HL-60 (cell line): ENCODE data around the gene SAMD3.
"Not testable (repeated sequence)": the region's sequence is repeated elsewhere in the genome, so short reads cannot be mapped to it uniquely, and the experiment has no call there.

Experiments used
- DNase-seq, 2 experiments: peaks; one replicate each; pipeline ENCODE4 v3.0.0-alpha.2; 2010 to 2020; ENCODE audit warnings: low read depth in 1 of 2, low spot score in 1 of 2
- H3K27ac ChIP-seq: fragments of 250-450 bp; sonication (Bioruptor Pico); replicated peaks from 2 replicates; pipeline ENCODE4 v1.5.1; 2020; ENCODE audit warnings: mild to moderate bottlenecking, moderate library complexity
- H3K27me3 ChIP-seq: fragments of 250-450 bp; sonication (Bioruptor Pico); 2 replicates; pipeline ENCODE4 v1.5.1; 2021; ENCODE audit warnings: mild to moderate bottlenecking, moderate library complexity; ENCODE audit not compliant: insufficient read depth, poor library complexity, severe bottlenecking
- H3K4me3 ChIP-seq: replicated peaks from 2 replicates; pipeline ENCODE4 v1.5.1; 2011; ENCODE audit warnings: mild to moderate bottlenecking, control low read depth, low read length; ENCODE audit not compliant: insufficient read depth
- GABPA ChIP-seq: IDR thresholded peaks from 2 replicates; pipeline ENCODE4 v1.6.1; 2012; ENCODE audit warnings: low read depth
- POLR2AphosphoS5 ChIP-seq: IDR thresholded peaks from 2 replicates; pipeline ENCODE4 v1.6.1; 2012; ENCODE audit warnings: low read depth
- REST ChIP-seq: IDR thresholded peaks from 2 replicates; pipeline ENCODE4 v1.6.1; 2012; ENCODE audit warnings: low read depth; ENCODE audit not compliant: insufficient replicate concordance
- SPI1 ChIP-seq: IDR thresholded peaks from 2 replicates; pipeline ENCODE4 v1.6.1; 2012; ENCODE audit warnings: low read depth, mild to moderate bottlenecking, borderline replicate concordance
- long read RNA-seq: library from polyadenylated mRNA; unstranded; transcript quantifications from one replicate; pipeline ENCODE4 v2.0.0, GENCODE V29; 2020
- TF ChIP-seq, protein P1 (sequence below): IDR thresholded peaks from one replicate; pipeline ENCODE4 v1.5.1; 2011; ENCODE audit warnings: low read length, control low read depth, inconsistent platforms; ENCODE audit not compliant: insufficient read depth

The SAMD3 gene
- long read RNA-seq = 0 reads

- Histone ChIP-seq H3K4me3 (no peak within 1 kb of the TSS), H3K27me3 (no peaks in the 10 kb centered on the region), H3K27ac (no peak within 1 kb of the TSS)
- TF ChIP-seq POLR2AphosphoS5 = no peak
- no peak for TF ChIP-seq REST
- no peak for TF ChIP-seq GABPA
- TF ChIP-seq SPI1 = no peak
- TF ChIP-seq, protein P1, sequence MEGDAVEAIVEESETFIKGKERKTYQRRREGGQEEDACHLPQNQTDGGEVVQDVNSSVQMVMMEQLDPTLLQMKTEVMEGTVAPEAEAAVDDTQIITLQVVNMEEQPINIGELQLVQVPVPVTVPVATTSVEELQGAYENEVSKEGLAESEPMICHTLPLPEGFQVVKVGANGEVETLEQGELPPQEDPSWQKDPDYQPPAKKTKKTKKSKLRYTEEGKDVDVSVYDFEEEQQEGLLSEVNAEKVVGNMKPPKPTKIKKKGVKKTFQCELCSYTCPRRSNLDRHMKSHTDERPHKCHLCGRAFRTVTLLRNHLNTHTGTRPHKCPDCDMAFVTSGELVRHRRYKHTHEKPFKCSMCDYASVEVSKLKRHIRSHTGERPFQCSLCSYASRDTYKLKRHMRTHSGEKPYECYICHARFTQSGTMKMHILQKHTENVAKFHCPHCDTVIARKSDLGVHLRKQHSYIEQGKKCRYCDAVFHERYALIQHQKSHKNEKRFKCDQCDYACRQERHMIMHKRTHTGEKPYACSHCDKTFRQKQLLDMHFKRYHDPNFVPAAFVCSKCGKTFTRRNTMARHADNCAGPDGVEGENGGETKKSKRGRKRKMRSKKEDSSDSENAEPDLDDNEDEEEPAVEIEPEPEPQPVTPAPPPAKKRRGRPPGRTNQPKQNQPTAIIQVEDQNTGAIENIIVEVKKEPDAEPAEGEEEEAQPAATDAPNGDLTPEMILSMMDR = no peak
- no peak for DNase-seq
Observed at GRCh38 chr6:130222775-130223174, at the start of gene SAMD3. Gene SAMD3, minus strand, starts transcription at chr6:130222951. Its CDS starts 7,678 bp downstream, at chr6:130215273.

- no peak for TF ChIP-seq REST
- TF ChIP-seq, protein P1 = no peak
- no peak for TF ChIP-seq GABPA
- no peak for TF ChIP-seq SPI1
- H3K27me3 ChIP-seq = no peaks in the 10 kb centered on the region
- no peak for DNase-seq
- H3K4me3 ChIP-seq = no peak overlapping the region
- no peak overlapping the region for H3K27ac ChIP-seq
Observed at GRCh38 chr6:130269969-130270635, 47.4 kb upstream of the SAMD3 start.

- not testable (repeated sequence) for H3K27ac ChIP-seq, H3K27me3 ChIP-seq, H3K4me3 ChIP-seq, DNase-seq
Observed at GRCh38 chr6:130265553-130265952, 42.8 kb upstream of the SAMD3 start.

DNA sequence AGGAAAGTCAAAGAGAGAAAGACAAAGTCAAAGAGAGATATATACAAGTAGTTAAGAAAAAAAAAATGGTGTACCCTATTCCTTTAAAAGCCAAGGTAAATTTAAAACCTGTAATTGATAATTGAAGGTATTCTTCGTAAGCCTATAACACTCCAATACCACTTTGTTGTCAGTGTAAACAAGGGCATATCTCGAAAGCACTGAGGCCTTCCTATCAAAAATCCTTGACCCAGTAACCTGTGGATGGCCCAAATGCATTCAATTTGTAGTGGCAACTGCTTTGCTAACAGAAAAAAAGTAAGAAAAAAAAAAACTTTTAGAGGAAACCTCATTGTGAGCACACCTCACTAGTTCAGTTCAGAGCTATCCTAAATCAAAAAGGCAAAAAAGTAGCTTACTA is 39.3 kb upstream of the SAMD3 start:
- no peak overlapping the region for H3K4me3 ChIP-seq
- TF ChIP-seq SPI1 (no peak), REST (no peak), GABPA (no peak)
- TF ChIP-seq, protein P1 = no peak
- no peaks in the 10 kb centered on the region for H3K27me3 ChIP-seq
- no peak overlapping the region for H3K27ac ChIP-seq
- no peak for DNase-seq

DNA sequence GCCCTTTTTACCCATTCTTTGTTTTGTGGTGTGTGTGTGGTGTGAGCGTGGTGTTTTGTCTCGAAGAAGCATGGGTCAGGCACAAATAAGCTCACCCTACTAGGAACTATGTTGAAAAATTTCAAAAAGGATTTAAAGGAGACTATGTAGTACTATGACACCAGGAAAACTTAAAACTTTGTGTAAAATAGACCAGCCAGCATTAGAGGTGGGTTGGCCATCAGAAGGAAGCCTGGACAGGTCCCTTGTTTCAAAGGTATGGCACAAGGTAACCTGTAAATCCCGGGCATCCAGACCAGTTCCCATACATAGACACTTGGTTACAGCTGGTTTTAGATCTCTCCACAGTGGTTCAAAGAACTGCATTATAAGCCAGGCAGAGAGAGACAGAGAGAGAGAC is 38.8 kb upstream of the SAMD3 start:
- DNase-seq = not testable (repeated sequence)

DNA sequence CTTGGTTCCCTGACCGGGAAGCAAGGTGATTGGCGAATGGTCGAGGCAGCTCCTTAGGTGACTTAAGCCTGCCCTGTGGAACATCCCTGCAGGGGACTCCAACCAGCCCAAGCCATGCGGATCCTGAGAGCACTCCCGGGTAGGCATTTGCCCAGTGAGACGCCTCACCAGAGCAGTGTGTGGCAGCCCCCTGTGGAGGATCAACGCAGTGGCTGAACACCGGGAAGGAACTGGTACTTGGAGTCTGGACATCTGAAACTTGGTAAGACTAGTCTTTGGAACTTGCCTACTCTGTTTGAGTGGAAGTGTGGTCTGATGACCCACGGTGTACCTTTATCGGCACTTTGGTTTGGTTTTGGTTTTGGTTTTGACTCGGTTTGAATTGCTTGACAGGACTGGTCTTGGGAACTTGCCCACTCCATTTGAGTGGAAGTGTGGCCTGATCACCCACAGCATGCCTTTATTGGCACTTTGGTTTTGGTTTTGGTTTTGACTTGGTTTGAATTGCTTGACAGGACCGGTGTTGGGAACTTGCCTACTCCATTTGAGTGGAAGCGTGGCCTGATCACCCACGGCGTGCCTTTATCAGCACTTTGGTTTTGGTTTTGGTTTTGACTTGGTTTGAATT is 38.0 kb upstream of the SAMD3 start:
- DNase-seq, H3K27me3 ChIP-seq, H3K4me3 ChIP-seq, H3K27ac ChIP-seq: not testable (repeated sequence)

More for the DNA sequence above, 38.8 kb upstream of the SAMD3 start:
- not testable (repeated sequence) for H3K27ac ChIP-seq, H3K27me3 ChIP-seq, H3K4me3 ChIP-seq
